Calu3 (cell line): ENCODE measurements around the gene PDRG1. TPM values are rescaled to one million over a fixed set of nuclear protein-coding genes. Genes with fewer than 3 reads are reported as not detected.

Source experiments
- BruUV-seq: library from RNA; stranded (reverse); fragments of 400-500 nt; replicated peaks from 2 replicates; lab custom pipeline; 2021; lab: Mats Ljungman, UMichigan
- CTCF ChIA-PET: fragments of 300-600 bp; sonication (Branson Sonifier 250); formaldehyde crosslinking; loops from one replicate; lab custom pipeline; 2022; ENCODE audit warnings: antibody characterized with exemption; lab: Charles Lee
- DNase-seq: peaks from one replicate; pipeline ENCODE4 v3.0.0; 2022
- H3K27ac Mint-ChIP-seq: one replicate; pipeline ENCODE4 v1.8.0; 2022; ENCODE audit warnings: mixed read lengths; ENCODE audit not compliant: unreplicated experiment
- H3K27me3 Mint-ChIP-seq: one replicate; pipeline ENCODE4 v1.8.0; 2022; ENCODE audit warnings: mixed read lengths; ENCODE audit not compliant: unreplicated experiment
- H3K36me3 Mint-ChIP-seq: one replicate; pipeline ENCODE4 v1.8.0; 2022; ENCODE audit warnings: mild to moderate bottlenecking, moderate library complexity, mixed read lengths; ENCODE audit not compliant: insufficient read depth, unreplicated experiment
- H3K4me1 Mint-ChIP-seq: one replicate; pipeline ENCODE4 v1.8.0; 2022; ENCODE audit warnings: mild to moderate bottlenecking, low read depth, mixed read lengths; ENCODE audit not compliant: unreplicated experiment
- H3K4me3 Mint-ChIP-seq: one replicate; pipeline ENCODE4 v1.8.0; 2022; ENCODE audit warnings: mild to moderate bottlenecking, low read depth, moderate library complexity, mixed read lengths; ENCODE audit not compliant: unreplicated experiment
- H3K9me3 Mint-ChIP-seq: one replicate; pipeline ENCODE4 v1.8.0; 2022; ENCODE audit warnings: low read depth, mixed read lengths; ENCODE audit not compliant: unreplicated experiment
- CTCF ChIP-seq: fragments of 200-600 bp; IDR thresholded peaks from one replicate; pipeline ENCODE4 v1.8.0; 2022; ENCODE audit warnings: antibody characterized with exemption; ENCODE audit not compliant: unreplicated experiment
- intact Hi-C: fragments of 100-400 bp; cut with micrococcal nuclease; formaldehyde crosslinking; loops from one replicate; pipeline ENCODE4 v1.10.0; 2022; ENCODE audit not compliant: unreplicated experiment
- total RNA-seq: library from RNA; stranded (reverse); gene quantifications from 2 replicates; pipeline ENCODE4 v1.2.3, GENCODE V29; 2022

Gene PDRG1
- total RNA-seq, 1 experiment from 2014 or later, result 24.5 TPM

DNA sequence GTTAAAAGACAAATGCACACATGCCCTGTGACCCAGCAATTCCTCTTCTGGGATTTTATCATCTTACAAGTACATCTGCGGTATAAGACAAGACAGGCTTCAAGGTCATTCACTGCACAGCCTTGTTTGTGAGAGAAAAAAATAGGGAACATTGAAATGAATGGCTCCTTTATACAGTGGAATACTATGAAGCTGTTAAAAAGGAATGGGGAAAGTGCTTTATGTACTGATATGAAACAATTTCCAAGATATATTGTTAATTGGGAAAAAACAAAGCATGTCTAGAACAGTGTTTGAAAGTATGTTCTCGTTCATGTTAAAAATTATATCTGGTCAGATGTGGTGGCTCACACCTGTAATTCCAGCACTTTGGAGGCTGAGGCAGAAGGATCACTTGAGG is 25.4 kb downstream of the PDRG1 start:
- Mint-ChIP-seq H3K4me1 (no peaks in the 10 kb centered on the region), H3K4me3 (no peak overlapping the region), H3K36me3 (no peaks in the 10 kb centered on the region), H3K27ac (no peak overlapping the region), H3K27me3 (peaks cover 82% of the 10 kb centered on the region), H3K9me3 (no peaks in the 10 kb centered on the region)
- BruUV-seq, result no TSS peak
- CTCF ChIA-PET, result no interaction called here
- TF ChIP-seq CTCF, result no peak
- intact Hi-C loops, result loop anchor here (2.0 kb wide), 1 partner anchor 20 kb away; no protein-coding TSS in a partner anchor
- DNase-seq, result no peak

- Mint-ChIP-seq H3K4me3 (no peak overlapping the region), H3K27ac (no peak overlapping the region), H3K27me3 (peaks cover 80% of the 10 kb centered on the region), H3K9me3 (no peaks in the 10 kb centered on the region), H3K36me3 (no peaks in the 10 kb centered on the region), H3K4me1 (no peaks in the 10 kb centered on the region)
- no peak for TF ChIP-seq CTCF
- CTCF ChIA-PET, result interaction anchor here (1.2 kb wide), 1 partner anchor 20 kb away, joined by 6 read pairs; no protein-coding TSS in a partner anchor
- intact Hi-C loops, result loop anchor here (2.0 kb wide), 1 partner anchor 19 kb away; no protein-coding TSS in a partner anchor
- no peak for DNase-seq
- no TSS peak for BruUV-seq
These were observed 26.2 kb downstream of the PDRG1 start for GRCh38 chr20:31925631-31926030.

DNA sequence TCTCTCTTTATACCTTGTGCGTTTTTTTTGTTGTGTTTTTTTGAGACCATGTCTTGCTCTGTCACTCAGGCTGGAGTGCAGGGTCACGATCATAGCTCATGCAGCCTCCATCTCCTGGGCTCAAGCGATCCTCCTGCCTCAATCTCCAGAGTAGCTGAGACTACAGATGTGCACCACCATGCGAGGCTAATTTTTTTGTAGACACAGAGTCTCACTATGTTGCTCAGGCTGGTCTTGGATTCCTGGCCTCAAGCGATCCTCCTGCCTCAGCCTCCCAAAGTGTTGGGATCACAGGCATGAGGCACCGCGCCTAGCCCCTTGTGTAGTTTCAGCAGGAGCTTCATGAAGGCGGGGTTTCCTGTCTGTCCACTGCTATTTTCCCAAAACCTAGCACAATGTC is 27.3 kb downstream of the PDRG1 start:
- Mint-ChIP-seq H3K27ac (no peak overlapping the region), H3K27me3 (peaks cover 81% of the 10 kb centered on the region), H3K4me1 (no peaks in the 10 kb centered on the region), H3K4me3 (no peak overlapping the region), H3K9me3 (no peaks in the 10 kb centered on the region), H3K36me3 (no peaks in the 10 kb centered on the region)
- no peak for DNase-seq
- intact Hi-C loops, result no loop called here
- CTCF ChIA-PET, result interaction anchor here (1.2 kb wide), 1 partner anchor 19 kb away, joined by 6 read pairs; no protein-coding TSS in a partner anchor
- no TSS peak for BruUV-seq
- no peak for TF ChIP-seq CTCF

DNA sequence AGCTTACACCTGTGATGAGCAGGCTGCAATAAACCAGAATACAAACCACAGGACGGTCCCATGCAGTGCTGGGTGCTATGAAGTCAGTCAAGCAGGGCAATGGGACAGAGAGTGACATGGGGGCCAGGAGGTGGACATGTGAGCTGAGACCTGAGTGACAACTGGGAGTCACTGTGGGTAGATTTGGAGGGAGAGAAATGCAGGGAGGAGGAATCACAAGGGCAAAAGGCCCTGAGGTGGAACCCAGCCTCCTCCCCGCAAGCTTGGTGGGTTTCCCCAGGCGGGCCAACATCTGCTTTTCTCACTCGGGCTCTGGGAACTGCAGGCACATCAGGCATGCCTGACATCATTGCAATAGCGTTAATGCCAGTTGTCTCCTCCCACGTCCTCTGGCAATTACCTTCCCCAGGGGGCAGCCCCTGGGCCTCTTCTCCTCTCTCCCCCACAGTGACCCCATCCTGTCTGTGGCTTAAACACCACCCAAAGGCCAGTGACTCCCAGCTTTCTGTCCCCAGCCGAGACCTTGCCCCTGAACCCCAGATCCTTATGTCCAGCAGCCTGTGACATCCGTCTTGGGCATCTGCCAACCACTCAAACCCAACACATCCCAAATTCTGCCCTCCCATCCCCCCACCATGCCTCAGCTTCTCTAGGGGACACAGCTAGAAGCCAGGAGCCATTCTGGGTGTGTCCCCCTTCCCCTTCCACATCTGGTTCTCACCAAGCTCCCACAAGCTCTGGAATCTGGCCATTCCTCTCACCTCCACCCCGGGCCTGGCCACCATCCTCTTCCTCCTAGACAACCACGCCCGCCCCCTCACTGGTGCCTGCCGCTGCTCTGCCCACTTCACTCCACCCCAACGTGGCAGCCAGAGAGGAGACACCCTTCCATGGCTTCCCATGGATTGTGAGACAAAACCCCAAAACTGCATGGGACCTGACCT is 28.2 kb downstream of the PDRG1 start:
- no peak overlapping the region for H3K27ac Mint-ChIP-seq
- H3K27me3 Mint-ChIP-seq, result peaks cover 82% of the 10 kb centered on the region
- CTCF ChIA-PET, result no interaction called here
- no peaks in the 10 kb centered on the region for H3K4me1 Mint-ChIP-seq
- DNase-seq, result no peak
- no peak overlapping the region for H3K4me3 Mint-ChIP-seq
- no peak for TF ChIP-seq CTCF
- no peaks in the 10 kb centered on the region for H3K36me3 Mint-ChIP-seq
- no TSS peak for BruUV-seq
- H3K9me3 Mint-ChIP-seq, result no peaks in the 10 kb centered on the region
- intact Hi-C loops, result no loop called here
